GM19397 (cell line): ENCODE data around the gene SPRED3.
"Not testable (repeated sequence)": the region's sequence is repeated elsewhere in the genome, so short reads cannot be mapped to it uniquely, and the experiment has no call there.

Experiments
- ATAC-seq: cut with Tn5 transposase; IDR thresholded peaks from one replicate; pipeline ENCODE4 v1.9.1; 2021; ENCODE audit warnings: mild to moderate bottlenecking, moderate library complexity; ENCODE audit not compliant: unreplicated experiment

Gene SPRED3

DNA sequence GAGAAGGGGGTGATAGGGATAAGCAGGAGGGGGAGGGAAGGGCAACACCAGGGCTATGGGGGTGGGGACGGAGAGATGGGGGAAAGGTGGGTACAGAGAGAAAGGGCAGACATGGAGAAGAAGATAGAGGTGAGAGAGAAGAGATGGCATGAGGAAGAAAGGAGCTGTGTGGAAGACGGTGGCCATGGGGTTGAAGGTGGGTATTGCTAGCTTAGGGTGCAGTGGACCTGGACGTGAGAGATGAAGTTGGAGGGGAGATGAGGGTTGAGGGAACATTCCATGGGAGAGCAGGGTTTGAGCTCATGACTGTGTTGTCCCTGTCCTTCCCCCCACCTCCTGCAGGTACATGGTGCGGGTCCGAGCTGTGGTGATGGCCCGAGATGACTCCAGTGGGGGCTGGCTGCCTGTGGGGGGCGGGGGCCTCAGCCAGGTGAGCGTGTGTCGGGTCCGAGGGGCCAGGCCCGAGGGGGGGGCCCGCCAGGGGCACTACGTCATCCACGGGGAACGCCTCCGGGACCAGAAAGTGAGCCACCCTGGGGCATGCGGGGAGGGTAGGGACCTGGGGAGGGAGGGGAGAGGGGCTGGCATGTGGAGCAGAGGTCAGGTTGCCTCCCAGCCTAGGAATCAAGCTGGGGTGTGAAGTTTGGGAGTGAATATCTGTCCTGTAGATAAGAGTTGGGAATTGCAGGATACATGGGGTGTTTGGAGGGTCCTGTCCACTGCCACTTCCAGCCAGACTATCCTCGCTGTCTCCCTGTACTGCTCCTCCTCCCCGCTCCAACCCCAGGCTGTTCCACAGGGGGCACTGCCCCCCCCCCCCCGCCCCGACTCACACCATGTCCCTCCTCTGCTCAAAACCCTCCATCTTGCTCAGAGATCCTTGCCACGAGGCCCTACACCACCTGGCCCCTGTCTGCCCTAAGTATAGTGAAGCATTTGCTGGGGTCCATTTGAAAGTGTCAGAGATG is 1.7 kb downstream of the SPRED3 start:
- ATAC-seq: no peak

DNA sequence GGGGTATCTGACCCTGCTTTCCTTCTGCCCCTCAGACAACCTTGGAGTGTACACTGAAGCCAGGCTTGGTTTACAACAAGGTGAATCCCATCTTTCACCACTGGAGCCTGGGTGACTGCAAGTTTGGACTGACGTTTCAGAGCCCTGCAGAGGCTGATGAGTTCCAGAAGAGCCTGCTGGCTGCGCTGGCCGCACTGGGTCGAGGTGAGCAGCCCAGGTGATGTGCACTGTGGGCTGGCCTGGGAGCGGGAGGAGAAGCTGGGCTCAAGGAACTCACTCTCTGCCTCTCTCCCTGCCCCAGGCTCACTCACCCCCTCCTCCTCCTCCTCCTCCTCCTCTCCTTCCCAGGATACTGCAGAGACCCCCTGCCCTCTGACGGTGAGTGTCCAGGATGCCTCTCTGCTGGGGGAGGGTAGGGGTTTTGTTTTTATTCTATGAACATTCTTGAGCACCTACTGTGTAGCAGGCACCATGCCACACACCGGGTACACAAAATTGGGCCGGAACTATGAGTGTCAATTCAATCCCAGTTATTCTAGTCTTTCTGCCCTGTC is 3.5 kb downstream of the SPRED3 start:
- no peak for ATAC-seq

- no peak for ATAC-seq
Observed at GRCh38 chr19:38392707-38393308, 4.3 kb downstream of the SPRED3 start.

- no peak for ATAC-seq
Observed at GRCh38 chr19:38394488-38394887, 6.0 kb downstream of the SPRED3 start.

GRCh38 chr19:38395381-38396114 is 7.1 kb downstream of the SPRED3 start:
- no peak for ATAC-seq

- no peak for ATAC-seq
Observed at GRCh38 chr19:38399081-38399480, 10.6 kb downstream of the SPRED3 start.

DNA sequence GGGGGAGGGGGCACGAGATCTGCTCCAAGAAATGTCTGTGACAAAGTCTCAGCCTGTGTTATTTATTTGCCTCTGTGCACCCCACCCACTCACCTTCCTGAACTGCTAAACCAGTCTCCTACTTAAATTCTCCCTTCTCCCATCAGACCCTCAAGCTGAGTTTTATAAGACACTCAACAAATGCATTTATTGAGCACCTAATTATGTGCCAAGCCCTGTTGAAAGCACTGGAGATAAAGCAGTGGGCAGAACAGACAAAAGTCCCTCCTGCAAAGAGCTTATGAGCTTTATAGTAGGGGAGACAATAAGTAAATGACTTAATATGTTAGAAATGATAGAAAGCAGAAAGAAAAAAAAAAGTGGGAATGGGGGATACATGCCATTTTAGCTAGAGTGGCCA is 11.0 kb downstream of the SPRED3 start:
- ATAC-seq: no peak

DNA sequence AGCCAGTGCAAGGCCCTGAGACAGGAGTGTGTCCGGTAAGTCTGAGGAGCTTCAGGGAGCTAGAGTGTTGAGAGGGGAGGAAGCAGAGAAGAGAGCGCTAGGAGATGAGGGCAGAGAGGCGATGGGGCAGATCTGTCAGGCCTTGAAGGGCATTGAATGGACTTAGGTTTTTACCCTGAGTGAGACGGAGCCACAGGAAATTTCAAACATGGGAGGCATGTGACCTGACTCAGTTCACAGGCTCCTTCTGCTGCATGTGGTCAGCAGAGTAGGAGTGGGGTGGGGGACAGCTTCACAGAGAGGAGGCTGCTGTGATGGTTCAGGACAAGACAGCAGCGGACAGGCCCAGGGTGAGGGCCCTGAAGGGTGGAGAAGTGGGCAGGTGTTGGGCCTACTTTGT is 11.9 kb downstream of the SPRED3 start:
- no peak for ATAC-seq

GRCh38 chr19:38401148-38401547 is 12.7 kb downstream of the SPRED3 start:
- ATAC-seq: no peak

DNA sequence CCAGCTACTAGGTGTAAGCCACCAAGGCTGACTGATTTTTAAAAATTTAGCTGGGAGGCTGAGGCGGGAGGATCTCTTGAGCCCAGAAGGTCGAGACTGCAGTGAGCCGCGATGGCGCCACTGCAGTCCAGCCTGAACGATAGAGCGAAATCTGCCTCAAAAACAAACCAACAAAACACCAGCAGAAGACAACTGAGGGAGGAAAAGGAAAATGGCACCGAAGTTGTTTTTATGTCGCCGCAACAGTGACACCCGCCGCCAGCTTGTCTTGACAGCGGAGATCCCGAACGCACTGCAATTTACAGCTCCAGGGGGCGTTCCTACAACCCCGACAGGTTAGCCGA is 14.1 kb downstream of the SPRED3 start:
- no peak for ATAC-seq

DNA sequence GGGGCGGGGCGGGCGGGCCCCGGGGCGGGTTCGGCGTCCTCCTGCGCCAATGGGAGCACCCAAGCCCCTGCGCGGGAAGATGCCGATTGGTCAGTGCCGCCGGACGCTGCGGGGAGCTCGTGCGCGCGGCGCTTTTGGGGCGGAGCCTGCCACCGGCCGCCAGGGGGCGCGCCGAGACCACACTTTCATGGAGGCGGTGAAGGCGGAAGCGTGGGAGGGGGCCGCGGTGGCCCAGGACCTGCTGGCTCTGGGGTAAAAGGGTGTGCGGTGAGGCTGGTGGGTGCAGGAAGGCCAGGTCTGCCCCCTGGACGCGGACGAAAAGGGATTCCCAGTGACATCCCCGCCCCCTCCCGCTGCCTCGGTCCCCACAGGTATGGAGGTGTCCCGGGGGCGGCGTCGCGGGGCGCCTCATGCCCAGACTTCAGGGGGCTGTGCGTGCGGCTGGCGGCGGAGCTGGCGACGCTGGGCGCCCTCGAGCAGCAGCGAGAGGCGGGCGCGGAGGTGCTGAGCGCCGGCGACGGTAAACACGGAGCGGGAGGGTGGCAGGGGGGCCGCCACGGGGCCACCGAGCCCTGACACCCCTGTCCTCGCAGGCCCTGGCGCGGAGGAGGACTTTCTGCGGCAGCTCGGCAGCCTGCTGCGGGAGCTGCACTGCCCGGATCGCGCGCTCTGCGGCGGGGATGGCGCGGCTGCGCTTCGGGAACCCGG is 14.6 kb downstream of the SPRED3 start, which contains the start of gene FAM98C:
FAM98C (plus strand) TSS at position 127 of the 708 bp plus-strand sequence; CDS start at position 188, 61 bp downstream.
- peak; percentile 95 for ATAC-seq

- ATAC-seq: no peak
Observed at GRCh38 chr19:38404858-38405257, 16.4 kb downstream of the SPRED3 start.

DNA sequence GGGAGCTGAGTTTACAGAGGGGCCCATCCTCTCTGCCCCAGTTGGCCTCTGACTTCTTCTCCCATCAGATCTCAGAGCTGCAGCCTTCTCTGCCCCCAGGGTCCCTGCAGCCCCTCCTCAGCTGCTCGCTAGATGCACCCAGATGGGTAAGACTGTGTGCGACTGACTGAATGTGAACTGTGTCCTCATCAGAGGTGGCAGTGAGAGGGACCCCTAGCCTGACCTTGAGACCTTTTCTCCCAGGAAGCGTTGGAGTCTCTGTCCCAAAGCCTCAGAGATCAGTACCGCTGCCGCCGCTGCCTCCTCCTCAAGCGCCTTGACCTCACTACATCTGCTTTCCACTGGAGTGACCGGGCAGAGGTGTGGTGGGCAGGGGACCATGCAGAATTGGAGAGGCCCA is 16.8 kb downstream of the SPRED3 start:
- ATAC-seq: no peak

GRCh38 chr19:38409631-38410133 is 21.2 kb downstream of the SPRED3 start:
- no peak for ATAC-seq

GRCh38 chr19:38410407-38410806 is 21.9 kb downstream of the SPRED3 start:
- ATAC-seq: not testable (repeated sequence)

GRCh38 chr19:38411041-38411712 is 22.7 kb downstream of the SPRED3 start:
- ATAC-seq: no peak

DNA sequence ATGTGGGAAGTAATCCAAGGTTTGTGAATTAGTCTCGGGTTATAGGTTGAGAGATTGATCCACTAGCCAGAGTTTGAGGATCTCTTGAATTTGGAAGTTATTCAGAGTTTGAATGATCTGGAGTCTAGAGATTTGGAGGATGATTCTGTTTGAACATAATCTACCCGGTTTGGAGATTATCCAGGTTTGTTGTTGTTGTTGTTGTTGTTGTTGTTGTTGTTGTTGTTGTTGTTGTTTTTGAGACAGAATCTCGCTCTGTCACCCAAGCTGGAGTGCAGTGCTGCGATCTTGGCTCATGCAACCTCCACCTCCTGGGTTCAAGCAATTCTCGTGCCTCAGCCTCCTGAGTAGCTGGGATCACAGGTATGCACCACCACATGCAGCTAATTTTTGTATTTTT is 23.4 kb downstream of the SPRED3 start:
- ATAC-seq: not testable (repeated sequence)

GRCh38 chr19:38412491-38412890 is 24.0 kb downstream of the SPRED3 start:
- no peak for ATAC-seq

- no peak for ATAC-seq
Observed at GRCh38 chr19:38412961-38413360, 24.5 kb downstream of the SPRED3 start.

GRCh38 chr19:38413416-38413815 is 24.9 kb downstream of the SPRED3 start:
- no peak for ATAC-seq
